Right atrium auricular region (tissue), 2 donors: ENCODE data around the gene OR13C2. TPM values are rescaled to one million over a fixed set of nuclear protein-coding genes. Genes with fewer than 3 reads are reported as not detected.
"Not testable (repeated sequence)": the region's sequence is repeated elsewhere in the genome, so short reads cannot be mapped to it uniquely, and the experiment has no call there.

ENCODE experiments used
- DNase-seq: peaks from one replicate; pipeline ENCODE4 v3.0.0-alpha.2; 2019; ENCODE audit warnings: low spot score
- H3K27ac ChIP-seq, 2 donors: fragments of 200-600 bp; sonication (generic); 1 replicate in 1 of 2; 2 replicates in 1 of 2; pipeline ENCODE4 v1.5.1; 2016 to 2019
- H3K27me3 ChIP-seq, 2 donors: fragments of 200-600 bp; sonication (generic); one replicate each; pipeline versions ENCODE4 v1.5.1 to v1.6.0; 2017 to 2019
- H3K36me3 ChIP-seq: fragments of 200-600 bp; sonication (generic); one replicate; pipeline ENCODE4 v1.5.1; 2016
- H3K4me1 ChIP-seq, 2 donors: fragments of 200-600 bp; sonication (generic); one replicate each; pipeline versions ENCODE4 v1.5.1 to v1.6.0; 2017 to 2019
- H3K4me3 ChIP-seq, 2 donors: fragments of 200-600 bp; sonication (generic); 1 replicate in 1 of 2; 2 replicates in 1 of 2; pipeline ENCODE4 v1.5.1; 2017 to 2019; ENCODE audit warnings: mild to moderate bottlenecking in 1 of 2, moderate library complexity in 1 of 2
- H3K9me3 ChIP-seq, 2 donors: fragments of 200-600 bp; sonication (generic); one replicate each; pipeline ENCODE4 v1.5.1; 2019
- CTCF ChIP-seq, 2 donors: fragments of 200-600 bp; sonication (generic); IDR thresholded peaks; one replicate each; pipeline ENCODE4 v1.5.1; 2019; ENCODE audit warnings: antibody characterized with exemption in 2 of 2
- total RNA-seq, 2 donors: library from RNA; depleted of rRNA; stranded (reverse); fragments of >200 nt; gene quantifications; one replicate each; pipeline ENCODE4 v1.1.0, GENCODE V29; 2016

OR13C2 gene
- not detected for total RNA-seq

GRCh38 chr9:104605527-104605926, at the start of gene OR13C2:
OR13C2 (minus strand) TSS chr9:104605627; CDS start chr9:104605627, 0 bp downstream.
- H3K27me3 ChIP-seq = not testable (repeated sequence)

GRCh38 chr9:104635456-104635855, 30.0 kb upstream of the OR13C2 start:
- Histone ChIP-seq H3K27ac (no peak overlapping the region), H3K4me1 (no peaks in the 10 kb centered on the region), H3K27me3 (no peaks in the 10 kb centered on the region), H3K4me3 (no peak overlapping the region), H3K9me3 (peaks cover 0 to 23% of the 10 kb centered on the region in 2 donors), H3K36me3 (no peaks in the 10 kb centered on the region)
- DNase-seq = no peak
- TF ChIP-seq CTCF (IDR thresholded peaks at IDR 0.05) = no peak

More at GRCh38 chr9:104605527-104605926, at the start of gene OR13C2:
- not testable (repeated sequence) for H3K9me3 ChIP-seq, DNase-seq, H3K36me3 ChIP-seq, H3K4me3 ChIP-seq, H3K27ac ChIP-seq, H3K4me1 ChIP-seq

DNA sequence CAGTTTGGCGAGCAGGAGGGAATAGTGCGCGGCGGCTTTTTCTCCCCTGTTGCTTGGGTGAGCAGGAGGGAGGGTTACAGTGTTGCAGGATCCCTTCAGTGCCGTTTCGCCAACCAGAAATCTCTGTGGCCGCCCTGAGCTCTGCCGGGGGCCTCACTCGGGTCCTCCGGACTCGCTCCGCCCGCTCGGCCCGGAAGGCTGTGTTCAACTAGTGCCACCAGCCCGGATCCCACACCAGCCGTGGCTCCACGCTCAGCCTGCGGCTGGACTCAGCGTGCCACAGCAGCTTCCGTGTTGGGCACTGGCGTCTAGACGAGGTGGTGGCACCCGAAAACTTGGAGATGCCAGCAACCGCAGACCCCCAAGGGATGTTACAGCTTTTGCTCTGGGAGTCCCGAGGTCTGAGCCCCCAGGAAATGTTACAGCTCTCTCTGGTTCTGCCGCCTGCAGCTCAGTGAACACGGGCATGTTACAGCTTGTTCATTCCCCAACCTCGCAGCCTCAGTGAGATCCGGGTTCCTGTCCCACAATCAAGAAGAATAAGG, 28.6 kb upstream of the OR13C2 start:
- Histone ChIP-seq H3K4me3 (no peak overlapping the region), H3K27me3 (no peaks in the 10 kb centered on the region), H3K9me3 (peaks cover 0 to 14% of the 10 kb centered on the region in 2 donors), H3K27ac (no peak overlapping the region), H3K4me1 (no peaks in the 10 kb centered on the region), H3K36me3 (no peaks in the 10 kb centered on the region)
- no peak for TF ChIP-seq CTCF (IDR thresholded peaks at IDR 0.05)
- no peak for DNase-seq

DNA sequence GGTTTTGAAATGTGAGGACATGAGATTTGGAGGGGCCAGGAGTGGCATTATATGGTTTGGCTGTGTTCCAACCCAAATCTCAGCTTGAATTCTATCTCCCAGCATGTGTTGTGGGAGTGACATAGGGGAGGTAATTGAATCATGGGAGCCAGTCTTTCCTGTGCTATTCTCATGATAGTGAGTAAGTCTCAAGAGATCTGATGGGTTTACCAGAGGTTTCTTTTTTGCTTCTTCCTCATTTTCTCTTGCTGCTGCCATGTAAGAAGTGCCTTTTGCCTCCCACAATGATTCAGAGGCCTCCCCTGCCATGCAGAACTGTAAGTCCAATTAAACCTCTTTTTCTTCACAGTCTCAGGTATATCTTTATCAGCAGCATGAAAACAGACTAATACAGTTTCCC, 20.5 kb upstream of the OR13C2 start:
- H3K4me1 ChIP-seq, H3K4me3 ChIP-seq, H3K36me3 ChIP-seq, H3K27me3 ChIP-seq, H3K9me3 ChIP-seq, DNase-seq, H3K27ac ChIP-seq: not testable (repeated sequence)

GRCh38 chr9:104618104-104618503, 12.7 kb upstream of the OR13C2 start, which contains the start of gene OR13C9:
OR13C9 (minus strand) TSS chr9:104618204; CDS start chr9:104618204, 0 bp downstream.
- Histone ChIP-seq H3K27me3 (no peaks in the 10 kb centered on the region), H3K36me3 (no peaks in the 10 kb centered on the region), H3K9me3 (peaks cover 0 to 6% of the 10 kb centered on the region in 2 donors), H3K27ac (no peak within 1 kb of the TSS), H3K4me1 (no peaks in the 10 kb centered on the region), H3K4me3 (no peak within 1 kb of the TSS)
- TF ChIP-seq CTCF (IDR thresholded peaks at IDR 0.05) = no peak
- no peak for DNase-seq

GRCh38 chr9:104617418-104617817, 12.0 kb upstream of the OR13C2 start:
- no peak overlapping the region for H3K27ac ChIP-seq
- TF ChIP-seq CTCF (IDR thresholded peaks at IDR 0.05) = no peak
- no peaks in the 10 kb centered on the region for H3K4me1 ChIP-seq
- H3K4me3 ChIP-seq = no peak overlapping the region
- no peaks in the 10 kb centered on the region for H3K36me3 ChIP-seq
- H3K9me3 ChIP-seq = peaks cover 0 to 6% of the 10 kb centered on the region in 2 donors
- no peak for DNase-seq
- H3K27me3 ChIP-seq = no peaks in the 10 kb centered on the region

DNA sequence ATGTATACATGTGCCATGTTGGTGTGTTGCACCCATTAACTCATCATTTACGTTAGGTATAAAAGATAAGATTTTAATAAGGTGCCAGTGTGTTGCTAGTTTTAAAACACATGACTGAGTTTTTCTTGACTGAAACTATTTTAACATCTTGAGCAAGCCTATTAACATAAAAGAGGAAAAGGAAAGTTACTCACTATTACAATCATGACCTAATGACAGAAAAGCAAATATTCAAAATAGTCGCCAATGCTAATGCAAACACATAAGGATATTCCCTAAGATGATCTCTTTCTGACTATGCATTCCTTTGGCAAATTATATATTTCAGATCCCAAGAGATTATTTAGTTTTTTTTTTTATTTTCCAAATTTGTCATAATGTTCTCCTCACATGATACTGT, 5.8 kb upstream of the OR13C2 start:
- no peaks in the 10 kb centered on the region for H3K36me3 ChIP-seq
- H3K9me3 ChIP-seq = peaks cover 3 to 6% of the 10 kb centered on the region in 2 donors
- H3K4me1 ChIP-seq = no peaks in the 10 kb centered on the region
- DNase-seq = no peak
- H3K27me3 ChIP-seq = no peaks in the 10 kb centered on the region
- TF ChIP-seq CTCF (IDR thresholded peaks at IDR 0.05) = no peak
- H3K4me3 ChIP-seq = no peak overlapping the region
- H3K27ac ChIP-seq = no peak overlapping the region
